Activated CD4-positive, CD25-positive, alpha-beta regulatory T cell (primary cell): Measurements from ENCODE around the gene COPS8.

Experiments used
- DNase-seq, 4 experiments: peaks; one replicate each; lab custom pipeline; 2025; lab: John Stamatoyannopoulos, UW

The COPS8 gene

GRCh38 chr2:237065071-237065377 is 20.7 kb upstream of the COPS8 start:
- DNase-seq = no peak

- no peak for DNase-seq
Observed at GRCh38 chr2:237066396-237066795, 19.3 kb upstream of the COPS8 start.

GRCh38 chr2:237068005-237068576 is 17.6 kb upstream of the COPS8 start:
- DNase-seq = no peak

- DNase-seq = peak; percentile 24 to 69 (median 52)
Observed at GRCh38 chr2:237072067-237072931, 13.4 kb upstream of the COPS8 start.

- no peak for DNase-seq
Observed at GRCh38 chr2:237073552-237073951, 12.1 kb upstream of the COPS8 start.

GRCh38 chr2:237074211-237074993 is 11.3 kb upstream of the COPS8 start:
- DNase-seq = no peak

GRCh38 chr2:237075749-237076599 is 9.7 kb upstream of the COPS8 start:
- no peak for DNase-seq

GRCh38 chr2:237081596-237081995 is 4.1 kb upstream of the COPS8 start:
- DNase-seq = no peak

- DNase-seq = no peak
Observed at GRCh38 chr2:237083026-237083425, 2.7 kb upstream of the COPS8 start.

- DNase-seq = no peak
Observed at GRCh38 chr2:237084444-237084843, 1.2 kb upstream of the COPS8 start.

- DNase-seq = no peak
Observed at GRCh38 chr2:237090906-237091305, 5.2 kb downstream of the COPS8 start.

- DNase-seq = no peak
Observed at GRCh38 chr2:237091779-237092436, 6.2 kb downstream of the COPS8 start.

- DNase-seq = no peak
Observed at GRCh38 chr2:237092506-237092905, 6.8 kb downstream of the COPS8 start.

GRCh38 chr2:237092920-237093781 is 7.5 kb downstream of the COPS8 start:
- no peak for DNase-seq

GRCh38 chr2:237096201-237096600 is 10.5 kb downstream of the COPS8 start:
- no peak for DNase-seq

GRCh38 chr2:237096911-237097310 is 11.2 kb downstream of the COPS8 start:
- DNase-seq = no peak

- DNase-seq = no peak
Observed at GRCh38 chr2:237097326-237097910, 11.7 kb downstream of the COPS8 start.

- no peak for DNase-seq
Observed at GRCh38 chr2:237097911-237098702, 12.4 kb downstream of the COPS8 start.

- no peak for DNase-seq
Observed at GRCh38 chr2:237099804-237100203, 14.1 kb downstream of the COPS8 start.
